ENCODE data around the gene MCM9.
"Not testable (repeated sequence)": the region's sequence is repeated elsewhere in the genome, so short reads cannot be mapped to it uniquely, and the experiment has no call there.

DNA sequence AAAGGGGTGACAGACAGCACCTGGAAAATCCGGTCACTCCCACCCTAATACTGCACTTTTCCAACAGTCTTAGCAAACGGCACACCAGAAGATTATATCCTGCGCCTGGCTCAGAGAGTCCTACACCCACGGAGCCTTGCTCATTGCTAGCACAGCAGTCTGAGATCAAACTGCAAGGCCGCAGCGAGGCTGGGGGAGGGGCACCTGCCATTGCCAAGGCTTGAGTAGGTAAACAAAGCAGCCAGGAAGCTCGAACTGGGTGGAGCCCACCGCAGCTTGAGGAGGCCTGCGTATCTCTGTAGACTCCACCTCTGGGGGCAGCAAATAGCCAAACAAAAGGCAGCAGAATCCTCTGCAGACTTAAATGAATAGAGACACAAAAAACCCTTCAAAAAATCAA lies 138.4 kb downstream of the MCM9 start:
- TF ChIP-seq, protein P1, sequence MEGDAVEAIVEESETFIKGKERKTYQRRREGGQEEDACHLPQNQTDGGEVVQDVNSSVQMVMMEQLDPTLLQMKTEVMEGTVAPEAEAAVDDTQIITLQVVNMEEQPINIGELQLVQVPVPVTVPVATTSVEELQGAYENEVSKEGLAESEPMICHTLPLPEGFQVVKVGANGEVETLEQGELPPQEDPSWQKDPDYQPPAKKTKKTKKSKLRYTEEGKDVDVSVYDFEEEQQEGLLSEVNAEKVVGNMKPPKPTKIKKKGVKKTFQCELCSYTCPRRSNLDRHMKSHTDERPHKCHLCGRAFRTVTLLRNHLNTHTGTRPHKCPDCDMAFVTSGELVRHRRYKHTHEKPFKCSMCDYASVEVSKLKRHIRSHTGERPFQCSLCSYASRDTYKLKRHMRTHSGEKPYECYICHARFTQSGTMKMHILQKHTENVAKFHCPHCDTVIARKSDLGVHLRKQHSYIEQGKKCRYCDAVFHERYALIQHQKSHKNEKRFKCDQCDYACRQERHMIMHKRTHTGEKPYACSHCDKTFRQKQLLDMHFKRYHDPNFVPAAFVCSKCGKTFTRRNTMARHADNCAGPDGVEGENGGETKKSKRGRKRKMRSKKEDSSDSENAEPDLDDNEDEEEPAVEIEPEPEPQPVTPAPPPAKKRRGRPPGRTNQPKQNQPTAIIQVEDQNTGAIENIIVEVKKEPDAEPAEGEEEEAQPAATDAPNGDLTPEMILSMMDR (IDR thresholded peaks at IDR 0.05; ENCODE audit: low read depth, low read length): not testable (repeated sequence)
- TF ChIP-seq EZH2phosphoT487 (IDR thresholded peaks at IDR 0.05; ENCODE audit: low read depth): not testable (repeated sequence)
